Stimulated activated naive B cell treated with anti-CD40 and anti-IgM and Interleukin-4, amounts not matched to agents 10 μg/mL and 1 μg/mL and 100 μg/mL, for 72 hours (primary cell): ENCODE measurements around the gene ADARB1.
A peak's percentile ranks its signal among the peaks of the same experiment; 100 is the strongest.
"Not testable (repeated sequence)": the region's sequence is repeated elsewhere in the genome, so short reads cannot be mapped to it uniquely, and the experiment has no call there.

Source experiments
- ATAC-seq, 2 donors: fragments of 150-1000 bp; cut with Tn5 transposase; replicated peaks; 2 replicates each; pipeline ENCODE4 v1.10.0; 2021; ENCODE audit warnings: moderate library complexity in 1 of 2
- DNase-seq: peaks from one replicate; pipeline ENCODE4 v3.0.0; 2021
- H3K27ac Mint-ChIP-seq: one replicate; pipeline ENCODE4 v1.8.0; 2022; ENCODE audit warnings: mild to moderate bottlenecking, mixed read lengths
- H3K27me3 Mint-ChIP-seq, 2 donors: one replicate each; pipeline ENCODE4 v1.8.0; 2022; ENCODE audit warnings: mixed read lengths in 2 of 2
- H3K36me3 Mint-ChIP-seq, 2 donors: one replicate each; pipeline ENCODE4 v1.8.0; 2022; ENCODE audit warnings: mixed read lengths in 2 of 2, mild to moderate bottlenecking in 1 of 2
- H3K4me1 Mint-ChIP-seq, 2 donors: one replicate each; pipeline ENCODE4 v1.8.0; 2022; ENCODE audit warnings: mixed read lengths in 2 of 2, mild to moderate bottlenecking in 1 of 2
- H3K4me3 Mint-ChIP-seq, 2 donors: one replicate each; pipeline ENCODE4 v1.8.0; 2022; ENCODE audit warnings: mild to moderate bottlenecking in 2 of 2, mixed read lengths in 2 of 2, moderate library complexity in 1 of 2
- H3K9me3 Mint-ChIP-seq, 2 donors: one replicate each; pipeline ENCODE4 v1.8.0; 2022; ENCODE audit warnings: mixed read lengths in 2 of 2, mild to moderate bottlenecking in 1 of 2

Gene ADARB1

DNA sequence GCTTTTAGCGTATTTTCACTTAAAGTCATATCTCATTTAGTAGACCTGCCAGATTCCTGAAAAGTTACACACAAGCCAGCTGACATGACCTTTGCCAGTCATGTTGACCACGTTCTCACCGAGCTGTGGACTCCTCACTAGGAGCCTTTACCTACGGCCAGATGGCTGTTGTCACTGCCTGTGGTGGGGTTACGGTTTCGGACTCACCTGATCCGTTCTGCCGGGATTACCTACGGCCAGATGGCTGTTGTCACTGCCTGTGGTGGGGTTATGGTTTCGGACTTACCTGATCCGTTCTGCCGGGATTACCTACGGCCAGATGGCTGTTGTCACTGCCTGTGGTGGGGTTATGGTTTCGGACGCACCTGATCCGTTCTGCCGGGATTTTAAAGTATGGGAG lies 71.5 kb downstream of the ADARB1 start:
- H3K27ac Mint-ChIP-seq, DNase-seq, H3K9me3 Mint-ChIP-seq, H3K4me3 Mint-ChIP-seq, ATAC-seq, H3K27me3 Mint-ChIP-seq: not testable (repeated sequence)
- H3K4me1 Mint-ChIP-seq: peaks cover 7 to 28% of the 10 kb centered on the region in 2 donors
- peaks cover 38 to 55% of the 10 kb centered on the region in 2 donors for H3K36me3 Mint-ChIP-seq

DNA sequence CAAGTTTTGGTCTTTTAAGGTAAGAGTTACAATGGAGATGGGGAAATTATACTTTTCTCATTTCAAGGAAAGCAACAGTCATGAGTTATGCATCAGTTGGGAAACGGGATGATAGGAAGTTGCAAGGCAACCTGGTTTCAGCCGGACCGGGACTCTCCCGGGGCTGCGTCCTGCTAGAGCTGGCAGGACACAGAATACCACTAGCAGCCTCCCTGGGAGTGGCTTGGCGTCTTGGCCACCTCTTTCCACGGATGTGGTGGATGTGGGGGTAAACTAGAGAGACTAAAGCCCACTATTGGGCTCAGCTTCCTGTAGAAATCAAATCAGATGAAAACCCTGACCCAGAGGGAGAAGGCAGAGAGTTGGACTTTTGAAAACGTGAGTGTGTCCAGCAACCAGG lies 71.9 kb downstream of the ADARB1 start:
- DNase-seq: no peak
- peaks cover 9 to 33% of the 10 kb centered on the region in 2 donors for H3K4me1 Mint-ChIP-seq
- H3K36me3 Mint-ChIP-seq: peaks cover 38 to 58% of the 10 kb centered on the region in 2 donors
- H3K27me3 Mint-ChIP-seq: no peaks in the 10 kb centered on the region
- H3K4me3 Mint-ChIP-seq: no peak overlapping the region
- H3K27ac Mint-ChIP-seq: no peak overlapping the region
- ATAC-seq: no peak
- no peaks in the 10 kb centered on the region for H3K9me3 Mint-ChIP-seq

DNA sequence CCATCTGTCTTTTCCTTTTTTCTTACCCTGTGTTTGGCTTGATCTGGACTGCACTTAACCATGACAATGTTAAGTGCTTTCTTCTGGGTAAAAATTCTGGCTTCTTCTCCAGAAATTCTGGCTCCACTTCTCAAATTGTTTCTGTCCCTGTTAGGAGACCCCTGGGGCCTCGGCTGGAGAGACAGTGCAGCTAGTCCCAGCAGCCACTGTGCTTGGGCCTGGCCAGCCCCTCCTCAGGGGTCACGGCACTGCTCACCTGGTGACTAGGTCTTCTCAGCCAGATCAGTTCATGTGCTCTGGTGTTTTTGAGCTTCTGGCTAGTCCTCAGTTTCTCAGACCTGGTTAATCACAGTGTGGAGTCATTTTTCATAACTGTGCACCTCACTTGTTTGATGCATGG lies 72.4 kb downstream of the ADARB1 start:
- Mint-ChIP-seq H3K27ac (no peak overlapping the region), H3K9me3 (no peaks in the 10 kb centered on the region), H3K4me1 (peaks cover 13 to 38% of the 10 kb centered on the region in 2 donors), H3K36me3 (peaks cover 42 to 62% of the 10 kb centered on the region in 2 donors), H3K4me3 (no peak overlapping the region), H3K27me3 (no peaks in the 10 kb centered on the region)
- DNase-seq (no peak), ATAC-seq (no peak)

DNA sequence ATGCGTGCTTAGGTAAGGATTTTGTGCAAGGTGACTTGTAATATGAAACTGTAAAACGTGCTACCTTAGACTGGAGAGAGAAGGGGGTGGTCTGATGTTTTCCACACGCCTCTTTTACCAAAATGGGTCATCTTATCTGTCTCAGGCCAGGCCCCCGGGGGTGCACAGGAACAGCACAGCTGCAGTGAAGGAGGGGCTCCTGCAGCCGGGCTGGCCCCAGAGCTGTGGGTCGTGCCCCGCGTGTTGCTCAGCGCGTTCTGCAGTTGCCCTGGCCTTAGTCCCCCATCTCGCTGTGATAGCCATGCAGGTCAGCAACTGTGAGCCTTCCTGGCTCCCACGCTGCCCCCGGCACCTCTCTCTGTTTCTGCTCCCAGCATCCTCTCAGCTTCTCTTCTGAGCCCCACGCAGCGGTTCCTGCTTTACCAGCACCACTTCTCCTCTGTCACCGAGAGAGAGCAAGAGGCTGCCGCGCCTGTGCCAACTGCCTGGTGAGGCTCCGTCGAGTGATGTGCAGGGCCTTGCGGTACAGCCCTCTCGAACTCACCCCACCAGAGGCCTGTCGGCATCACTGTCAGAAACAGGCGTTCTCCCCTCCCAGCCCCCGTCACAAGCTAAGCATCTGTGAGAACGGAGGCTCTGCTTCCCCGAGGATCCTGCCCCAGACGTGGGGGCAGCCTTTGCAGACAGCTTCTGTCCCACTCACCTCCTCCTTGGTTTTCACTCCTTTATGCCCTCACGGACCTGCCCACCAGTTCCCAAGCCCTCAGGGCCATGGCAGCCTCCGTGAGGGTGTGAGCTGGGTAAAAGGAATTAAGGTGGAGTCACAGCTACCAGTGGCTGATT lies 73.3 kb downstream of the ADARB1 start:
- H3K4me3 Mint-ChIP-seq: no peak overlapping the region
- peaks cover 40 to 65% of the 10 kb centered on the region in 2 donors for H3K36me3 Mint-ChIP-seq
- peak overlapping the region; percentile 63 for H3K27ac Mint-ChIP-seq
- no peaks in the 10 kb centered on the region for H3K9me3 Mint-ChIP-seq
- H3K4me1 Mint-ChIP-seq: peaks cover 21 to 47% of the 10 kb centered on the region in 2 donors
- H3K27me3 Mint-ChIP-seq: no peaks in the 10 kb centered on the region
- ATAC-seq: no peak
- no peak for DNase-seq

DNA sequence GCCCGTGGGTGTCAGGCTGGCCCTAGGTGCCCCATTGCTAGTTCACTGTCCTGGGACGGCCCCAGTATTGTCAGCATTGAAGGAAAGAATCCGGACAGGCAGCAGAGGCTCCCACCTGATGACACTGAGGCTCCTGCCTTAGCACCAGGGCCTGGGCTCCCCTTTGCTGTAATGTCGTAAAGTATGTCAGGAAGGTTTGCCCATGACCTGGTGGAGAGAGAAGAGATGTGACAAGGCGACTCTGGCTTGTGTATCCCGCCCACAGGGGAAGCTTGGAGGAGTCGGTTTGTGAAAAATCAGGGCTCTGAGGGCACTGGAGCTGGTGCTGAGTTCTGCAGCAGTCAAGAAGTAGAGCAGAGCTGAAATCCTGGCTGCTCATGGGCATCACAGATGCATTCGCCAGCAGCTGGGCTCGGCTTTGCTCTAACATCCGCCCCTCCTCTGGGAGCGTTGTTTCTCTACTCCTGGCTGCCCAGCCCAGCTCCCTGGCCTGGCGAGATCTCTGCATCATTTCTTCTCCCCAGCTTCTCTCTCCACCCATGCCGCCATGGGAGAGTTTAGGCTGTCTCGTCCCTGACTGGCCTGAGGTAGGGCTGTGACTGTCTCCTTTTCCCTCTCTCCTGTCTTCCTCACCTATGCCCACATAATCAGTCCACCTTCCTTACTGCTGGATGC lies 74.1 kb downstream of the ADARB1 start:
- ATAC-seq (no peak), DNase-seq (no peak)
- Mint-ChIP-seq H3K9me3 (no peaks in the 10 kb centered on the region), H3K27me3 (no peaks in the 10 kb centered on the region), H3K27ac (peak overlapping the region; percentile 63), H3K4me1 (peaks cover 20 to 49% of the 10 kb centered on the region in 2 donors), H3K36me3 (peaks cover 36 to 59% of the 10 kb centered on the region in 2 donors), H3K4me3 (no peak overlapping the region)

DNA sequence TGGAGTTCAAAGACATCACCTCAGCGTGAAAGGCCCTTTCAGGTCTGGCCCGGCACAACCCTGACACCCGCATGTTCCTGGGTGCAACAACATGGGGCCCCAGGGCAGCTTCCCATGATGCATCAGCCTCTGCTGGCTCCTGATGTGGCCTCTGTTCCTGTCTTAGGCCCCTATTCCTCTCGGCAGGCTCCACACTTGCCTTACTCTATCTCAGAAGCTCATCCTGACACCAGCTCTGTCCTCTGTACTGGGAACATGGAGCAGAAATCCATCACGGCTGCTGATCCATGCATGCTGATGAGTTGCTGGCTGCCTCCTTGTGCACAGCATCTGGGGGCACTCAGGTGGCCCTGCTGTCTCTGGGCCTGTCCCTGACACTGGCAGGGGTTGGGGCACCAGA lies 74.6 kb downstream of the ADARB1 start:
- Mint-ChIP-seq H3K4me3 (no peak overlapping the region), H3K27ac (peak overlapping the region; percentile 53), H3K27me3 (no peaks in the 10 kb centered on the region), H3K4me1 (peaks cover 20 to 53% of the 10 kb centered on the region in 2 donors), H3K36me3 (peaks cover 32 to 55% of the 10 kb centered on the region in 2 donors), H3K9me3 (no peaks in the 10 kb centered on the region)
- DNase-seq (no peak), ATAC-seq (no peak)

DNA sequence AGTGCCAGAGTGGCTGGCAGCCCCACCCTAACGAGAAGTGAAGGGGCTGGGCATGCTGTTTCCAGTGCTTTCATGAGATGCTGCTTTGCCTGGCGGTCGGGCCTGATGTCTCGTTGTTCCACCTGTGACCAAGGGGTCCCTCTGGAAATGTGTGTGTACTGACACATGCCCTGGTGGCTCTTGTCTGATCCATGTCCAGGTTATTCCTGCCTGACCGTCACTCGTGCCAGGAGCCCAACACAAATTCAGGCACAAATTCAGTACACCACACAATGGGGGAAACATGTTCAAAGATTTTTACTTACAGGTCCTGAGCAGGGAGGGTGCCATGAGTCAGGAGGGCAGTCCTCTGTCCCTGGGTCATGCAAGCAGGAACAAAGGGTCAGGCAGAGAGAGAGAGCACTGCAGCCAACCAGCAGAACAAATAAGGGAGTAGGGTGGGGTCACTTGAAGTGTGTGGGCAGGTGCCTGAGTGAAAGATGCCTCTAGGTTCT lies 76.3 kb downstream of the ADARB1 start:
- H3K9me3 Mint-ChIP-seq: peaks cover 3 to 4% of the 10 kb centered on the region in 2 donors
- H3K27ac Mint-ChIP-seq: peak overlapping the region; percentile 71
- peaks cover 33 to 55% of the 10 kb centered on the region in 2 donors for H3K36me3 Mint-ChIP-seq
- DNase-seq (no peak), ATAC-seq (no peak)
- H3K27me3 Mint-ChIP-seq: no peaks in the 10 kb centered on the region
- H3K4me3 Mint-ChIP-seq: peak overlapping the region in 1 of 2 donors; percentile 27
- H3K4me1 Mint-ChIP-seq: peaks cover 27 to 65% of the 10 kb centered on the region in 2 donors

DNA sequence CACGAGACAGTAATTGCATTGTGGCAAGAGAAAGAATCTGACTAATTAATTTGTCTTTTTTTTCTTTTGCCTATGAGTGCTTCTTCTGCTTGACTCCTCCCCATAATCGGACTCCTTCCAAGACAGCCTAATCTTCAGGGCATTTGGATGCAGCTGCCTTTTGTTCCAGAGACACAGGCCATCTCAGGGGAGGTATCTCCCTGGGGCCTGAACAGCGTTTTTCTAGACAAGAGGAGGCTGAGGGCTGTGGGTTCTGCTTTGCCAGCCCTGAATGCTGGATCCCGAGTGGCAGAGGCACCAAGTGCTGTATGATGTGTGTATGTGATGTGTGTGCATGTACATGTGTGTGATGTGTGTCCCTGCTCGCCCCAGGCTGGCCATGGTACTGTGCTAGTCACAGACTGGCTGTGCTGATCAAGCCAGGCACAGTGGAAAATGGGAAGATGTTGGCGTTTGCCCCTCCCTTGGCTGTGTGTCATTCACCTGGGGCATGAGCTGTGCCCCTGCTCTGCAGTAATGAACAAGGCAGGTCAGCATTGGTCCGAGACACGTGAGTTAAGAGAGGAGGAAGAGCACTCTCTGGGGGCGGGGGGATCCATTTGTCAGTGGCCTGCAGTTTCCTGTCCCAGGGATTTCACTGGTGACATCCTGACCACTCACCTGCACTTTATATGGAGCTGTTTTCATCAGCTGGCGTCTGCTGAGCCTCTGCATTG lies 77.2 kb downstream of the ADARB1 start:
- Mint-ChIP-seq H3K27me3 (no peaks in the 10 kb centered on the region), H3K4me1 (peaks cover 36 to 74% of the 10 kb centered on the region in 2 donors), H3K27ac (peak overlapping the region; percentile 85), H3K9me3 (peaks cover 10 to 12% of the 10 kb centered on the region in 2 donors), H3K36me3 (peaks cover 38 to 58% of the 10 kb centered on the region in 2 donors), H3K4me3 (peak overlapping the region; percentile 77 to 82)
- peak; percentile 10 to 15 for ATAC-seq
- no peak for DNase-seq

DNA sequence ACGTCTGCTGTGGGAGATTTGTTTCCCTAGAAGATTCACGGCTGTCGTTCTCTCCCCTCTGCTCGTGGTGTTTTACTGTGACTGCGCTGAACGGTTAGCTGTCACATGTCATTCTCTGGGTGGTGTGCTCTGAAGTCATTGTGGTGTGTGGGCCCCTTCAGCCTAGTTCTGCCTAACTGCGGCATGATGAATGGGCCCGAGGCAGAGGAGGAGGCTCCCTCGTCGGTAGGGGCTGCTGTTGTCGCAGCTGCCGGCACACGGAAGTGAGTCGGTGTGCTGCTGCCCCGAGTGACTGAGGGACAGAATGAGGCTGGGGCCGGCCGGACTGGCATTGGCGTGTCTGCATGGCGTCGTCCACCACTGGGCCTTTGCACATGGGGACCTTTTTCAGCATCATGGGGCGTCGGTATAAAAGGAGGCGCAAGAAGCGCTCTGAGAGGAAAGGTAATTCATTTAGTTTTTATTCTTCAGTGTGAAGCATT lies 77.9 kb downstream of the ADARB1 start:
- Mint-ChIP-seq H3K4me3 (peak overlapping the region; percentile 77 to 82), H3K36me3 (peaks cover 44 to 61% of the 10 kb centered on the region in 2 donors), H3K9me3 (peaks cover 11 to 14% of the 10 kb centered on the region in 2 donors), H3K27me3 (no peaks in the 10 kb centered on the region), H3K4me1 (peaks cover 37 to 78% of the 10 kb centered on the region in 2 donors), H3K27ac (peak overlapping the region; percentile 85)
- peak; percentile 95 to 97 for ATAC-seq
- peak; percentile 72 for DNase-seq

DNA sequence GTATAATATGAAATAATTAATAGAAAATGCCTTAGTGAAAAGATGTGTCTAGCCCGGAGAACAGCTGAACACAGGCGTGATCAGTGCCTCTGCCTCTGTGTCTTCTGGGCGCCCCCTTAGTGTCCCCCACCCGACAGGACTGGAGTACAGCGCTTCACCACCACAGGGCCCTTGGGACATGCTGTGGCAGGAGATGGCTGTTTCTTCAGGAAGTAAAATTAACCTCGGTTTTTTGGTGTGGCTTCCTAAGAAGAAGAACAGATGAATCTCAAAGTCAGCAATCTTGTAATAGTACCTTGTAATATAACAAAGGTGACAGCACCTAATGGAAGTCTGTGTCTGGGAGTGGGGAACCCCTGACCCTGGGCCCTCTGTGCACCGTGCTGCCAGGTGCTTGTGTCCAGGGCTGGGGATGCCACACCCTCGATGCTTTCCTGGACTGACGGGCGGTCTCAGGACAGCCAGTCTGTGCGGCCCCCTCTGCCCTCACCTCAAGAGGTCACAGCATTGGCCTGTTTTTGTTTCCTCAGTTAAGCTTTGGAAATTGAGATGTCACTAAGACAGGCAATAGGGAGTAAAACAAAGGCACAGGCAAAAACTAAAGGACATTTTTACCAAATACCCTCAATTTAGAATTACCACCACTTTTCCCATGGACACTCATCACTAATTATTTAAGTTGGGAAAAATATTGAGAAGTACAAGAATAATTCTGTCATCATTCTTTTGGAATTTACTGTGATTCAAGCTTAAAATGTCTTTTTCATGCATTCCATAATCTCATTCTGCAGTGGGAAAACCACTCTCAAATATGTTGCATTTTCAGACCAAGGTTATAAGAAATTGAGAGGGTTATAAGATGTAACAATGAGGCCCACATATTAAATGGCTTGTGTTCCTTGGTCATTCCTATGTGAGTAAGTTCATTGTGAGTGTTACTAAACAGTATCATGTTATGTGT lies 79.3 kb downstream of the ADARB1 start:
- peak overlapping the region; percentile 52 to 69 for H3K4me3 Mint-ChIP-seq
- peaks cover 42 to 70% of the 10 kb centered on the region in 2 donors for H3K4me1 Mint-ChIP-seq
- DNase-seq (peak; percentile 35), ATAC-seq (peak; percentile 28 to 49)
- peak overlapping the region; percentile 81 for H3K27ac Mint-ChIP-seq
- H3K9me3 Mint-ChIP-seq: peaks cover 15 to 16% of the 10 kb centered on the region in 2 donors
- H3K36me3 Mint-ChIP-seq: peaks cover 47 to 65% of the 10 kb centered on the region in 2 donors
- H3K27me3 Mint-ChIP-seq: no peaks in the 10 kb centered on the region

DNA sequence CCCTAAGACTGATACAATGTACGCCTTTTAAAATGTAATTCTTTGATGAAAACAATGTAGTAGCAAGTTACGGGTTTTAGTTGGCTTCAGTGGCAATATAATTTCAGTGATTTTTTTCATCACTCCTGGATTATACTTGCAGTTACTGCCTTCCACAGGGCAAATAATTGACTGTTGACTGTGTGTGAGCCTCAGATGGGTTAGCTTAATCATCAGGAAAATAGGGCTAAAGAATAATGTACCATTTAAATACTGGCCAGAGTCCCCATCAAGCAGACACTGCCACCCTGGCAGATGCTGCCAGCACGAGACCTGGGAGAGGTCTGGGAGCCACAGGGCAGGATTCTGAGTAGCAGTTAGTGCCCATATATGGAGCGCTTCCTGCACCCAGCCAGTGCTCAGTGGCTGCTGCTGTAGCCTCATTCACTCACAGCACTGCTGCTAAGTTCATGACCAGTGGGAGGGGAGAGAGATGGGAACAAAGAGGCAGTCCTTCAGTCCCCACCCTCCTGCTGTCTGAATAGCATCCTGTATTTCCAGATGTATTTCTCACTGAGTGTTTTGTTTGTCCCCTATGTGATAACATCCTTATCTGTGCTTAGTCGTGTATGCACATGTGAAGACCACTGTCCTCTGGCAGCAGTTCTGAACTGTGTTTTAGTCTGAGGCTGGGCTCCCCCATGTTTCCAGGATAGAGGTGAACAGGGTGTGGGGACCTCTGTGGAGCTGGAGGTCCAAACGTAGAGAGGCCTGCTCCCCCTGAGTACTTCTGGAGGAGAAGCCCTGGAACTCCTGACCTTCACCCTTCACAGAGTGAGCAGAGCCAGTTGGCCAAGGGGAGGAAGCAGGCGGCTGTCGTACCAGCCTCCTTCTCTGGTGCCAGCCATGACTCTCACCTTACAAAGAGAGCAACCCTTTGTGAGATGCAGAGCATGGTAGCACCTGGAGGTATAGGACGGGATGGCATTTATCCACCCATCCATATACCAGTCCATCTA lies 80.4 kb downstream of the ADARB1 start:
- no peak for ATAC-seq
- peak overlapping the region in 1 of 2 donors; percentile 3 for H3K4me3 Mint-ChIP-seq
- H3K36me3 Mint-ChIP-seq: peaks cover 46 to 71% of the 10 kb centered on the region in 2 donors
- peaks cover 47 to 70% of the 10 kb centered on the region in 2 donors for H3K4me1 Mint-ChIP-seq
- no peaks in the 10 kb centered on the region for H3K27me3 Mint-ChIP-seq
- no peak for DNase-seq
- peaks cover 16 to 19% of the 10 kb centered on the region in 2 donors for H3K9me3 Mint-ChIP-seq
- H3K27ac Mint-ChIP-seq: no peak overlapping the region

DNA sequence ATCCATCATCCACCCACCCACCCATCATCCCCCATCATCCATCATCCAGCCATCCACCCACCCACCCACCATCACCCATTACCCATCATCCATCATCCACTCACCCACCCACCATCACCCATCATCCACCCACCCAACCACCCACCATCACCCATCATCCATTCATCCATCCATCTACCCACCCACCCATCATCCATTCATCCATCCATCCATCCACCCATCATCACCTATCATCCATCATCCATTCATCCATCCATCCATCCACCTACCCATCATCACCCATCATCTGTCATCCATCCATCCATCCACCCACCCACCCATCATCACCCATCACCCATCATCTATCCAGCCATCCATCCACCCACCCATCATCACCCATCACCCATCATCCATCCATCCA lies 81.5 kb downstream of the ADARB1 start:
- no peak overlapping the region for H3K27ac Mint-ChIP-seq
- ATAC-seq: no peak
- H3K9me3 Mint-ChIP-seq: peaks cover 16 to 19% of the 10 kb centered on the region in 2 donors
- H3K4me3 Mint-ChIP-seq: no peak overlapping the region
- no peak for DNase-seq
- H3K36me3 Mint-ChIP-seq: peaks cover 47 to 78% of the 10 kb centered on the region in 2 donors
- H3K4me1 Mint-ChIP-seq: peaks cover 43 to 65% of the 10 kb centered on the region in 2 donors
- H3K27me3 Mint-ChIP-seq: no peaks in the 10 kb centered on the region
